HepG2 (cell line): Measurements from ENCODE around the gene DLST. TPM values are rescaled to one million over a fixed set of nuclear protein-coding genes. Genes with fewer than 3 reads are reported as not detected.
A peak's percentile ranks its signal among the peaks of the same experiment; 100 is the strongest.

Experiments
- AHR ChIP-seq: IDR thresholded peaks from 2 replicates; pipeline ENCODE4 v1.6.1; 2018; ENCODE audit warnings: missing genetic modification reagents, missing compliant biosample characterization
- ARNTL ChIP-seq: sonication (generic); formaldehyde crosslinking; IDR thresholded peaks from 2 replicates; pipeline ENCODE4 v1.4.0; 2020; ENCODE audit warnings: mild to moderate bottlenecking, missing genetic modification reagents
- BATF2 ChIP-seq: sonication (generic); formaldehyde crosslinking; IDR thresholded peaks from 2 replicates; pipeline ENCODE4 v1.8.0; 2022; ENCODE audit warnings: mild to moderate bottlenecking, missing genetic modification reagents, moderate library complexity
- BCL6 ChIP-seq: IDR thresholded peaks from 2 replicates; pipeline ENCODE4 v1.6.1; 2016; ENCODE audit warnings: missing genetic modification reagents, missing compliant biosample characterization
- BHLHE40 ChIP-seq: IDR thresholded peaks from 2 replicates; pipeline ENCODE4 v1.6.1; 2011; ENCODE audit warnings: low read length, improper control_type of control experiment
- CSRNP1 ChIP-seq: sonication (generic); formaldehyde crosslinking; IDR thresholded peaks from 2 replicates; pipeline ENCODE4 v1.8.1; 2023; ENCODE audit warnings: mild to moderate bottlenecking, missing genetic modification reagents
- E2F1 ChIP-seq: sonication (generic); formaldehyde crosslinking; IDR thresholded peaks from 2 replicates; pipeline ENCODE4 v1.5.0; 2020; ENCODE audit warnings: missing genetic modification reagents
- HBP1 ChIP-seq: IDR thresholded peaks from 2 replicates; pipeline ENCODE4 v1.6.1; 2016; ENCODE audit warnings: low read depth, control low read depth
- HMG20A ChIP-seq: IDR thresholded peaks from 2 replicates; pipeline ENCODE4 v1.6.1; 2016; ENCODE audit warnings: borderline replicate concordance
- KDM5B ChIP-seq: sonication (generic); formaldehyde crosslinking; IDR thresholded peaks from 2 replicates; pipeline ENCODE4 v1.4.0; 2020; ENCODE audit warnings: missing genetic modification reagents, mild to moderate bottlenecking, borderline replicate concordance
- LCORL ChIP-seq, 2 experiments: fragments of 450-650 bp in 1 of 2; sonication (generic) in 1 of 2; formaldehyde crosslinking in 1 of 2; IDR thresholded peaks; 2 replicates each; pipeline versions ENCODE4 v1.5.0 to v1.6.1; 2017 to 2020; ENCODE audit warnings: antibody characterized with exemption in 1 of 2, missing genetic modification reagents in 1 of 2
- NR0B2 ChIP-seq: sonication (generic); formaldehyde crosslinking; IDR thresholded peaks from 2 replicates; pipeline ENCODE4 v1.4.0; 2020; ENCODE audit warnings: mild to moderate bottlenecking, missing genetic modification reagents
- PRDM4 ChIP-seq: sonication (generic); formaldehyde crosslinking; IDR thresholded peaks from 2 replicates; pipeline ENCODE4 v1.9.0; 2021; ENCODE audit warnings: missing genetic modification reagents, borderline replicate concordance
- RNF2 ChIP-seq: fragments of 450-650 bp; conservative IDR thresholded peaks from 2 replicates; pipeline ENCODE4 v1.6.1; 2016; ENCODE audit warnings: low read depth
- TBP ChIP-seq: sonication (generic); formaldehyde crosslinking; IDR thresholded peaks from 2 replicates; pipeline ENCODE4 v1.5.0; 2020; ENCODE audit warnings: missing genetic modification reagents
- THAP11 ChIP-seq: IDR thresholded peaks from 2 replicates; pipeline ENCODE4 v1.6.1; 2016; ENCODE audit warnings: missing biosample characterization, missing genetic modification reagents
- ZNF143 ChIP-seq: sonication (generic); formaldehyde crosslinking; IDR thresholded peaks from 2 replicates; pipeline ENCODE4 v1.4.0; 2020; ENCODE audit warnings: missing genetic modification reagents
- ZNF232 ChIP-seq: sonication (generic); formaldehyde crosslinking; IDR thresholded peaks from 2 replicates; pipeline ENCODE4 v1.4.0; 2020; ENCODE audit warnings: missing genetic modification reagents, borderline replicate concordance
- ZNF264 ChIP-seq: sonication (generic); formaldehyde crosslinking; IDR thresholded peaks from 2 replicates; pipeline ENCODE4 v1.4.0; 2020; ENCODE audit warnings: missing genetic modification reagents
- ZNF614 ChIP-seq: IDR thresholded peaks from 2 replicates; pipeline ENCODE4 v1.6.1; 2018; ENCODE audit warnings: missing biosample characterization, missing genetic modification reagents, inconsistent platforms, borderline replicate concordance
- ZNF678 ChIP-seq: sonication (generic); formaldehyde crosslinking; IDR thresholded peaks from 2 replicates; pipeline ENCODE4 v1.4.0; 2020; ENCODE audit warnings: mild to moderate bottlenecking, missing genetic modification reagents
- ZNF878 ChIP-seq: sonication (generic); formaldehyde crosslinking; IDR thresholded peaks from 2 replicates; pipeline ENCODE4 v1.8.1; 2023; ENCODE audit warnings: mild to moderate bottlenecking, missing genetic modification reagents, moderate library complexity
- polyA plus RNA-seq, 8 experiments: library from polyadenylated mRNA; depleted of rRNA in 3 of 8; stranded (reverse) in 7 of 8; unstranded in 1 of 8; fragments of >200 nt; fragmentation: Illumina TruSeq in 4 of 8; extraction: Trizol in 4 of 8; gene quantifications; 2 replicates each; pipeline versions ENCODE4 v1.2.1 to v1.2.3, GENCODE V29; 2011 to 2016; ENCODE audit warnings: low read depth in 4 of 8, missing spikeins in 1 of 8, mixed read lengths in 1 of 8; ENCODE audit not compliant: insufficient read depth in 1 of 8
- total RNA-seq, 5 experiments: library from RNA; depleted of rRNA; stranded (reverse); fragments of >200 nt; fragmentation: Illumina TruSeq; extraction: Trizol; gene quantifications; 2 replicates each; pipeline ENCODE4 v1.2.3, GENCODE V29; 2016; ENCODE audit warnings: low read depth in 1 of 5

Gene DLST
- total and polyA plus RNA-seq, 2 of the 13 experiments (the other 11 are each of a cell fraction or from before 2014, with no cell fraction given) = 56.5 to 94.3 TPM

GRCh38 chr14:74898694-74899093 is 17.0 kb downstream of the DLST start (continued):
- no peak for TF ChIP-seq PRDM4 (CRISPR knock-in tag)
- TF ChIP-seq LCORL (IDR thresholded peaks at IDR 0.05) = no peak
- peak; percentile 23; the same call in 1 of the 2 replicates for TF ChIP-seq LCORL (CRISPR knock-in tag; IDR thresholded peaks at IDR 0.05)
- peak; percentile 65; the same call in 1 of the 2 replicates for TF ChIP-seq ZNF143
- no peak for TF ChIP-seq E2F1 (CRISPR knock-in tag)
- peak; percentile 52 for TF ChIP-seq BCL6 (CRISPR knock-in tag)
- peak; percentile 81 for TF ChIP-seq BHLHE40
- peak; percentile 54; the same call in 1 of the 2 replicates for TF ChIP-seq HMG20A (CRISPR knock-in tag)
- peak; percentile 93; the same call in 1 of the 2 replicates for TF ChIP-seq HBP1 (CRISPR knock-in tag)
- TF ChIP-seq RNF2 = 0 out of 2 replicates have a peak, but pooled peaks have one; percentile 58
- TF ChIP-seq AHR (CRISPR knock-in tag) = no peak
- TF ChIP-seq ZNF264 = peak; percentile 91; the same call in 1 of the 2 replicates
- no peak for TF ChIP-seq ZNF678 (CRISPR knock-in tag)
- TF ChIP-seq THAP11 = peak; percentile 84
- peak; percentile 91; the same call in 1 of the 2 replicates for TF ChIP-seq ZNF614 (CRISPR knock-in tag)
- TF ChIP-seq BATF2 (CRISPR knock-in tag) = no peak
- TF ChIP-seq KDM5B (CRISPR knock-in tag) = peak; percentile 41; the same call in 1 of the 2 replicates
- peak; percentile 78; the same call in 1 of the 2 replicates for TF ChIP-seq ZNF878 (CRISPR knock-in tag)
- TF ChIP-seq CSRNP1 = no peak
- TF ChIP-seq ARNTL (CRISPR knock-in tag) = peak; percentile 96
- TF ChIP-seq ZNF232 = 0 out of 2 replicates have a peak, but pooled peaks have one; percentile 70
- TF ChIP-seq NR0B2 = peak; percentile 81; the same call in 1 of the 2 replicates
- TF ChIP-seq TBP (CRISPR knock-in tag) = no peak
